Fibroblast of skin of right biceps (primary cell): ENCODE measurements around the gene MAN2B2.
"Not testable (repeated sequence)": the region's sequence is repeated elsewhere in the genome, so short reads cannot be mapped to it uniquely, and the experiment has no call there.

Experiments
- DNase-seq: peaks from one replicate; pipeline ENCODE4 v3.0.0-alpha.2; 2013

The MAN2B2 gene

GRCh38 chr4:6644792-6645530 lies 70.0 kb downstream of the MAN2B2 start:
- no peak for DNase-seq

GRCh38 chr4:6647169-6647568 lies 72.2 kb downstream of the MAN2B2 start:
- DNase-seq = no peak

GRCh38 chr4:6647582-6648230 lies 72.7 kb downstream of the MAN2B2 start:
- DNase-seq = no peak

- DNase-seq = no peak
These were observed 74.2 kb downstream of the MAN2B2 start for GRCh38 chr4:6649216-6649615.

GRCh38 chr4:6654211-6654610 lies 79.2 kb downstream of the MAN2B2 start:
- DNase-seq = not testable (repeated sequence)

- DNase-seq = not testable (repeated sequence)
These were observed 80.3 kb downstream of the MAN2B2 start for GRCh38 chr4:6655291-6655690.

- no peak for DNase-seq
These were observed 80.9 kb downstream of the MAN2B2 start for GRCh38 chr4:6655924-6656323.

- DNase-seq = no peak
These were observed 82.5 kb downstream of the MAN2B2 start for GRCh38 chr4:6657242-6658208.

GRCh38 chr4:6658209-6658595 lies 83.2 kb downstream of the MAN2B2 start:
- DNase-seq = no peak

GRCh38 chr4:6658597-6659075 lies 83.6 kb downstream of the MAN2B2 start:
- peak; percentile 41 for DNase-seq

GRCh38 chr4:6659897-6660296 lies 84.9 kb downstream of the MAN2B2 start:
- no peak for DNase-seq

GRCh38 chr4:6660430-6660829 lies 85.4 kb downstream of the MAN2B2 start:
- DNase-seq = no peak

GRCh38 chr4:6662591-6662990 lies 87.6 kb downstream of the MAN2B2 start:
- no peak for DNase-seq

- DNase-seq = no peak
These were observed 88.8 kb downstream of the MAN2B2 start for GRCh38 chr4:6663596-6664393.

GRCh38 chr4:6665320-6665654 lies 90.3 kb downstream of the MAN2B2 start:
- DNase-seq = no peak

GRCh38 chr4:6668391-6668790 lies 93.4 kb downstream of the MAN2B2 start:
- DNase-seq = peak; percentile 49

GRCh38 chr4:6671648-6672047 lies 96.7 kb downstream of the MAN2B2 start:
- no peak for DNase-seq

- DNase-seq = no peak
These were observed 97.1 kb downstream of the MAN2B2 start for GRCh38 chr4:6672131-6672530.

- not testable (repeated sequence) for DNase-seq
These were observed 97.7 kb downstream of the MAN2B2 start for GRCh38 chr4:6672541-6673190.
